Measurements from ENCODE around the gene RSPH1.

- TF ChIP-seq, protein P1, sequence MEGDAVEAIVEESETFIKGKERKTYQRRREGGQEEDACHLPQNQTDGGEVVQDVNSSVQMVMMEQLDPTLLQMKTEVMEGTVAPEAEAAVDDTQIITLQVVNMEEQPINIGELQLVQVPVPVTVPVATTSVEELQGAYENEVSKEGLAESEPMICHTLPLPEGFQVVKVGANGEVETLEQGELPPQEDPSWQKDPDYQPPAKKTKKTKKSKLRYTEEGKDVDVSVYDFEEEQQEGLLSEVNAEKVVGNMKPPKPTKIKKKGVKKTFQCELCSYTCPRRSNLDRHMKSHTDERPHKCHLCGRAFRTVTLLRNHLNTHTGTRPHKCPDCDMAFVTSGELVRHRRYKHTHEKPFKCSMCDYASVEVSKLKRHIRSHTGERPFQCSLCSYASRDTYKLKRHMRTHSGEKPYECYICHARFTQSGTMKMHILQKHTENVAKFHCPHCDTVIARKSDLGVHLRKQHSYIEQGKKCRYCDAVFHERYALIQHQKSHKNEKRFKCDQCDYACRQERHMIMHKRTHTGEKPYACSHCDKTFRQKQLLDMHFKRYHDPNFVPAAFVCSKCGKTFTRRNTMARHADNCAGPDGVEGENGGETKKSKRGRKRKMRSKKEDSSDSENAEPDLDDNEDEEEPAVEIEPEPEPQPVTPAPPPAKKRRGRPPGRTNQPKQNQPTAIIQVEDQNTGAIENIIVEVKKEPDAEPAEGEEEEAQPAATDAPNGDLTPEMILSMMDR (IDR thresholded peaks at IDR 0.05) = no peak
- TF ChIP-seq EP300 (IDR thresholded peaks at IDR 0.05) = no peak
- no peak for TF ChIP-seq POLR2A (IDR thresholded peaks at IDR 0.05; ENCODE audit: low read depth)
- no peak for TF ChIP-seq POLR2AphosphoS5 (IDR thresholded peaks at IDR 0.05)
These were observed 68.1 kb downstream of the RSPH1 start for GRCh38 chr21:42427809-42428419.
